HEK293 (cell line): ENCODE results near the gene SMIM12.
A peak's percentile ranks its signal among the peaks of the same experiment; 100 is the strongest.

Source experiments
- CTCF ChIA-PET: fragments of 350-600 bp; formaldehyde crosslinking; extraction: SDS; loops from one replicate; lab custom pipeline; 2021; ENCODE audit warnings: antibody characterized with exemption; lab: Yijun Ruan, JAX
- POLR2A ChIA-PET: fragments of 300-600 bp; formaldehyde crosslinking; extraction: SDS; loops from one replicate; lab custom pipeline; 2020; ENCODE audit warnings: antibody characterized with exemption, inconsistent platforms; lab: Yijun Ruan, JAX
- H3K27ac ChIP-seq: fragments of 200-500 bp; sonication (Bioruptor generic); 2 replicates; pipeline ENCODE4 v1.5.1; 2014; ENCODE audit warnings: low read depth, low read length, control low read depth, inconsistent platforms; ENCODE audit errors: extremely low read depth
- H3K36me3 ChIP-seq, 2 experiments: fragments of 200-500 bp in 1 of 2; sonication (Bioruptor generic) in 1 of 2; 1 replicate in 1 of 2; 2 replicates in 1 of 2; pipeline ENCODE4 v1.5.1; 2014 to 2017; ENCODE audit warnings: inconsistent platforms in 2 of 2, low read length in 2 of 2; ENCODE audit not compliant: control insufficient read depth in 2 of 2, insufficient read depth in 1 of 2
- H3K4me1 ChIP-seq: fragments of 200-500 bp; sonication (Bioruptor generic); 2 replicates; pipeline ENCODE4 v1.5.1; 2014; ENCODE audit warnings: mild to moderate bottlenecking, low read length, inconsistent platforms; ENCODE audit not compliant: control insufficient read depth, insufficient read depth
- H3K4me3 ChIP-seq: 2 replicates; pipeline ENCODE4 v1.5.1; 2011; ENCODE audit warnings: low read depth, mild to moderate bottlenecking, control low read depth, low read length, moderate library complexity
- H3K9me3 ChIP-seq: fragments of 200-500 bp; sonication (Bioruptor generic); 2 replicates; pipeline ENCODE4 v1.5.1; 2014; ENCODE audit warnings: low read depth, low read length, inconsistent platforms; ENCODE audit not compliant: control insufficient read depth, insufficient read depth
- KLF8 ChIP-seq: fragments of 450-650 bp; formaldehyde crosslinking; IDR thresholded peaks from 2 replicates; pipeline ENCODE4 v1.5.1; 2016; ENCODE audit warnings: missing biosample characterization, missing genetic modification characterization
- SCRT2 ChIP-seq: fragments of 450-650 bp; formaldehyde crosslinking; IDR thresholded peaks from 2 replicates; pipeline ENCODE4 v1.5.1; 2016; ENCODE audit warnings: missing biosample characterization, missing genetic modification characterization
- WT1 ChIP-seq: fragments of 450-650 bp; formaldehyde crosslinking; IDR thresholded peaks from 2 replicates; pipeline ENCODE4 v1.5.1; 2016; ENCODE audit warnings: missing biosample characterization, missing genetic modification characterization
- ZBTB11 ChIP-seq: fragments of 450-650 bp; formaldehyde crosslinking; conservative IDR thresholded peaks from 2 replicates; pipeline ENCODE4 v1.5.1; 2016; ENCODE audit warnings: low read depth, missing biosample characterization, missing genetic modification characterization
- ZEB2 ChIP-seq: fragments of 450-650 bp; formaldehyde crosslinking; IDR thresholded peaks from 2 replicates; pipeline ENCODE4 v1.5.1; 2016; ENCODE audit warnings: missing biosample characterization, missing genetic modification characterization
- ZIC2 ChIP-seq: fragments of 450-650 bp; formaldehyde crosslinking; IDR thresholded peaks from 2 replicates; pipeline ENCODE4 v1.5.1; 2016; ENCODE audit warnings: missing biosample characterization, missing genetic modification characterization
- ZNF184 ChIP-seq: fragments of 450-650 bp; IDR thresholded peaks from 2 replicates; pipeline ENCODE4 v1.5.1; 2018; ENCODE audit warnings: missing biosample characterization, mild to moderate bottlenecking, missing genetic modification characterization
- ZNF433 ChIP-seq: fragments of 450-650 bp; formaldehyde crosslinking; IDR thresholded peaks from 2 replicates; pipeline ENCODE4 v1.5.1; 2016; ENCODE audit warnings: missing biosample characterization, missing genetic modification characterization, low read depth
- ZNF518A ChIP-seq: fragments of 450-650 bp; formaldehyde crosslinking; conservative IDR thresholded peaks from 2 replicates; pipeline ENCODE4 v1.5.1; 2016; ENCODE audit warnings: low read depth, missing biosample characterization, missing genetic modification characterization
- ZNF571 ChIP-seq: fragments of 450-650 bp; formaldehyde crosslinking; IDR thresholded peaks from 2 replicates; pipeline ENCODE4 v1.5.0; 2017; ENCODE audit warnings: missing biosample characterization, missing genetic modification characterization
- ZNF610 ChIP-seq: fragments of 450-650 bp; formaldehyde crosslinking; IDR thresholded peaks from 2 replicates; pipeline ENCODE4 v1.5.1; 2016; ENCODE audit warnings: missing biosample characterization, missing genetic modification characterization, borderline replicate concordance
- ZNF626 ChIP-seq: fragments of 450-650 bp; sonication (Bioruptor Pico); formaldehyde crosslinking; IDR thresholded peaks from 2 replicates; pipeline ENCODE4 v1.5.1; 2018; ENCODE audit warnings: missing biosample characterization, missing genetic modification characterization, inconsistent platforms
- ZNF654 ChIP-seq: fragments of 450-650 bp; formaldehyde crosslinking; IDR thresholded peaks from 2 replicates; pipeline ENCODE4 v1.5.1; 2016; ENCODE audit warnings: low read depth, missing biosample characterization, missing genetic modification characterization

The SMIM12 gene

GRCh38 chr1:34852677-34853217, 6.8 kb downstream of the SMIM12 start (continued):
- TF ChIP-seq ZNF433 (tag by site-specific recombination) (no peak), KLF8 (peak; percentile 60; the same call in 1 of the 2 replicates), ZNF184 (no peak), ZIC2 (tag by site-specific recombination) (peak; percentile 25; the same call in 1 of the 2 replicates)

GRCh38 chr1:34851431-34852105, 8.0 kb downstream of the SMIM12 start:
- no peak overlapping the region for H3K27ac ChIP-seq
- no peaks in the 10 kb centered on the region for H3K4me1 ChIP-seq
- H3K36me3 ChIP-seq: peaks cover 7 to 59% of the 10 kb centered on the region in 2 experiments; a peak in 2 of 3 replicates
- H3K4me3 ChIP-seq: no peak overlapping the region
- POLR2A ChIA-PET: no interaction called here
- H3K9me3 ChIP-seq: no peaks in the 10 kb centered on the region
- TF ChIP-seq ZNF571 (tag by site-specific recombination) (no peak), SCRT2 (tag by site-specific recombination) (0 out of 2 replicates have a peak, but pooled peaks have one; percentile 23)
- CTCF ChIA-PET: interaction anchor here (0.5 to 2.5 kb wide), 12 partner anchors 8 to 902 kb away, joined by 3 to 66 read pairs (median 6); partner anchors contain the start of gene GJA4

GRCh38 chr1:34850382-34850781, 9.2 kb downstream of the SMIM12 start:
- Histone ChIP-seq H3K36me3 (peaks cover 7 to 47% of the 10 kb centered on the region in 2 experiments; a peak in 2 of 3 replicates), H3K4me1 (no peaks in the 10 kb centered on the region)
- CTCF ChIA-PET: interaction anchor here (0.7 kb wide), 1 partner anchor 81 kb away, joined by 3 read pairs; no protein-coding TSS in a partner anchor

GRCh38 chr1:34847094-34847493, 12.5 kb downstream of the SMIM12 start:
- POLR2A ChIA-PET: no interaction called here
- H3K4me3 ChIP-seq: no peak overlapping the region
- CTCF ChIA-PET: interaction anchor here (1.6 to 2.8 kb wide), 3 partner anchors 13 to 60 kb away, joined by 4 to 13 read pairs (median 7); no protein-coding TSS in a partner anchor
- no peak overlapping the region for H3K27ac ChIP-seq
- H3K4me1 ChIP-seq: no peaks in the 10 kb centered on the region
- H3K9me3 ChIP-seq: no peaks in the 10 kb centered on the region
- peaks cover 0 to 22% of the 10 kb centered on the region in 2 experiments; a peak in 2 of 3 replicates for H3K36me3 ChIP-seq
- TF ChIP-seq ZNF518A (tag by site-specific recombination) (no peak), ZEB2 (tag by site-specific recombination) (no peak), ZNF626 (no peak), WT1 (no peak), ZNF654 (tag by site-specific recombination) (no peak), ZNF610 (tag by site-specific recombination) (no peak), ZNF433 (tag by site-specific recombination) (no peak), ZBTB11 (tag by site-specific recombination) (no peak)

More at GRCh38 chr1:34850382-34850781, 9.2 kb downstream of the SMIM12 start:
- no peaks in the 10 kb centered on the region for H3K9me3 ChIP-seq
- H3K4me3 ChIP-seq: no peak overlapping the region
- H3K27ac ChIP-seq: no peak overlapping the region
- no peak for TF ChIP-seq ZNF433 (tag by site-specific recombination)
- POLR2A ChIA-PET: no interaction called here
